ENCODE measurements around the gene ADCY2. TPM values are rescaled to one million over a fixed set of nuclear protein-coding genes. Genes with fewer than 3 reads are reported as not detected.

Gene ADCY2
- total and polyA plus RNA-seq, 2 of the 13 experiments (the other 11 are each of a cell fraction or from before 2014, with no cell fraction given), result not detected

GRCh38 chr5:7415587-7416535, 19.9 kb downstream of the ADCY2 start (continued):
- TF ChIP-seq ZKSCAN8 (CRISPR knock-in tag; IDR thresholded peaks at IDR 0.05; ENCODE audit: borderline replicate concordance), result no peak
- no peak for TF ChIP-seq PCBP2 (optimal IDR thresholded peaks at IDR 0.05; ENCODE audit: low read depth, low read length, poor library complexity, severe bottlenecking)
- TF ChIP-seq HDAC1 (CRISPR knock-in tag; IDR thresholded peaks at IDR 0.05), result no peak
- TF ChIP-seq ZNF558 (CRISPR knock-in tag; IDR thresholded peaks at IDR 0.05; ENCODE audit: borderline replicate concordance), result no peak
- no peak for TF ChIP-seq PHF8 (CRISPR knock-in tag; IDR thresholded peaks at IDR 0.05)
- no peak for TF ChIP-seq ZBTB7A (CRISPR knock-in tag; IDR thresholded peaks at IDR 0.05)
- TF ChIP-seq ZNF12 (CRISPR knock-in tag; IDR thresholded peaks at IDR 0.05), result no peak
- TF ChIP-seq SMC3 (IDR thresholded peaks at IDR 0.05; ENCODE audit: low read length), result no peak
- no peak for TF ChIP-seq CENPT (CRISPR knock-in tag; IDR thresholded peaks at IDR 0.05; ENCODE audit: low read depth)

- BruUV-seq (replicated peaks), result no TSS peak
- ChIA-PET CTCF (ENCODE audit: low intra/inter-chr PET ratio, low total read pairs) (no interaction called here), POLR2A (no interaction called here)
- no peak overlapping the region for H3K4me3 ChIP-seq (replicated peaks in 1 of 3; ENCODE audit: insufficient read depth in 1 of 3, low read depth in 2 of 3, low read length in 3 of 3)
- intact Hi-C loops (cut with micrococcal nuclease; ENCODE audit: unreplicated experiment) (no loop called here), in situ Hi-C loops (cut with HindIII; ENCODE audit: extremely low pct_ligation_motif_present, low pct_unique_long_range_greater_than_20kb) (no loop called here)
- no peak overlapping the region for H3K9ac ChIP-seq (ENCODE audit: insufficient read depth, low read depth, low read length)
- H3K27ac ChIP-seq (ENCODE audit: extremely low read length, insufficient read depth, low read length), result no peak overlapping the region
- no peak for FAIRE-seq
- ATAC-seq, result no peak
- H3K27me3 ChIP-seq (ENCODE audit: control insufficient read depth in 1 of 2, insufficient read depth in 2 of 2, low read length in 2 of 2), result no peaks in the 10 kb centered on the region
- no peaks in the 10 kb centered on the region for H3K79me2 ChIP-seq (ENCODE audit: insufficient read depth, low read length)
- no peaks in the 10 kb centered on the region; the same call in 1 of the 2 replicates for H3K9me3 ChIP-seq (ENCODE audit: low read length)
- no peak overlapping the region for H3K4me2 ChIP-seq (ENCODE audit: low read depth, low read length)
- no peaks in the 10 kb centered on the region for H3K36me3 ChIP-seq (replicated peaks in 1 of 2; ENCODE audit: control insufficient read depth in 1 of 2, insufficient read depth in 2 of 2, low read length in 2 of 2)
- H4K20me1 ChIP-seq (ENCODE audit: insufficient read depth, low read length), result no peaks in the 10 kb centered on the region
- WGBS (ENCODE audit: low lambda C conversion rate), result 25% methylated on average over 2 of the region's 3 CpGs
- no peak for DNase-seq (ENCODE audit: low spot score)
- no peaks in the 10 kb centered on the region for H3K4me1 ChIP-seq (ENCODE audit: insufficient read depth, low read length)
- H2AFZ ChIP-seq (ENCODE audit: low read length), result no peak overlapping the region
- TF ChIP-seq KDM2A (CRISPR knock-in tag; IDR thresholded peaks at IDR 0.05; ENCODE audit: borderline replicate concordance, low read depth) (no peak), ZNF414 (CRISPR knock-in tag; IDR thresholded peaks at IDR 0.05) (no peak), SYNCRIP (IDR thresholded peaks at IDR 0.05; ENCODE audit: insufficient read depth, low read depth, low read length) (no peak), ARID3A (IDR thresholded peaks at IDR 0.05; ENCODE audit: low read depth, low read length) (no peak), PHF20 (CRISPR knock-in tag; IDR thresholded peaks at IDR 0.05) (no peak), HMGXB4 (CRISPR knock-in tag; IDR thresholded peaks at IDR 0.05; ENCODE audit: borderline replicate concordance in 1 of 2, low read depth in 1 of 2) (no peak), TCF12 (IDR thresholded peaks at IDR 0.05) (no peak), TCF12 (CRISPR knock-in tag; IDR thresholded peaks at IDR 0.05) (no peak)
Observed at GRCh38 chr5:7418276-7418675, 22.3 kb downstream of the ADCY2 start.
